HEK293 (cell line): ENCODE measurements around the gene ZNF446.

ENCODE experiments used
- CTCF ChIA-PET: fragments of 350-600 bp; formaldehyde crosslinking; extraction: SDS; loops from one replicate; lab custom pipeline; 2021; ENCODE audit warnings: antibody characterized with exemption; lab: Yijun Ruan, JAX
- POLR2A ChIA-PET: fragments of 300-600 bp; formaldehyde crosslinking; extraction: SDS; loops from one replicate; lab custom pipeline; 2020; ENCODE audit warnings: antibody characterized with exemption, inconsistent platforms; lab: Yijun Ruan, JAX
- H3K27ac ChIP-seq: fragments of 200-500 bp; sonication (Bioruptor generic); 2 replicates; pipeline ENCODE4 v1.5.1; 2014; ENCODE audit warnings: low read depth, low read length, control low read depth, inconsistent platforms; ENCODE audit errors: extremely low read depth
- H3K36me3 ChIP-seq, 2 experiments: fragments of 200-500 bp in 1 of 2; sonication (Bioruptor generic) in 1 of 2; 1 replicate in 1 of 2; 2 replicates in 1 of 2; pipeline ENCODE4 v1.5.1; 2014 to 2017; ENCODE audit warnings: inconsistent platforms in 2 of 2, low read length in 2 of 2; ENCODE audit not compliant: control insufficient read depth in 2 of 2, insufficient read depth in 1 of 2
- H3K4me1 ChIP-seq: fragments of 200-500 bp; sonication (Bioruptor generic); 2 replicates; pipeline ENCODE4 v1.5.1; 2014; ENCODE audit warnings: mild to moderate bottlenecking, low read length, inconsistent platforms; ENCODE audit not compliant: control insufficient read depth, insufficient read depth
- H3K4me3 ChIP-seq: 2 replicates; pipeline ENCODE4 v1.5.1; 2011; ENCODE audit warnings: low read depth, mild to moderate bottlenecking, control low read depth, low read length, moderate library complexity
- H3K9me3 ChIP-seq: fragments of 200-500 bp; sonication (Bioruptor generic); 2 replicates; pipeline ENCODE4 v1.5.1; 2014; ENCODE audit warnings: low read depth, low read length, inconsistent platforms; ENCODE audit not compliant: control insufficient read depth, insufficient read depth
- HOXD13 ChIP-seq: sonication (generic); formaldehyde crosslinking; IDR thresholded peaks from 2 replicates; pipeline ENCODE4 v1.8.0; 2022; ENCODE audit warnings: missing genetic modification reagents, borderline replicate concordance
- KLF10 ChIP-seq: fragments of 450-650 bp; IDR thresholded peaks from 2 replicates; pipeline ENCODE4 v1.5.1; 2018; ENCODE audit warnings: missing biosample characterization, mild to moderate bottlenecking, missing genetic modification characterization
- SP7 ChIP-seq: fragments of 450-650 bp; formaldehyde crosslinking; IDR thresholded peaks from 2 replicates; pipeline ENCODE4 v1.5.1; 2016; ENCODE audit warnings: missing biosample characterization, missing genetic modification characterization
- ZNF133 ChIP-seq: fragments of 450-650 bp; formaldehyde crosslinking; IDR thresholded peaks from 2 replicates; pipeline ENCODE4 v1.5.1; 2016; ENCODE audit warnings: missing biosample characterization, missing genetic modification characterization
- ZNF155 ChIP-seq: fragments of 450-650 bp; formaldehyde crosslinking; IDR thresholded peaks from 2 replicates; pipeline ENCODE4 v1.5.1; 2016; ENCODE audit warnings: missing biosample characterization, missing genetic modification characterization
- ZNF175 ChIP-seq: fragments of 450-650 bp; formaldehyde crosslinking; IDR thresholded peaks from 2 replicates; pipeline ENCODE4 v1.5.1; 2016; ENCODE audit warnings: missing biosample characterization, missing genetic modification characterization
- ZNF18 ChIP-seq: fragments of 450-650 bp; formaldehyde crosslinking; IDR thresholded peaks from 2 replicates; pipeline ENCODE4 v1.5.1; 2016; ENCODE audit warnings: missing biosample characterization, missing genetic modification characterization
- ZNF354C ChIP-seq: fragments of 450-650 bp; formaldehyde crosslinking; IDR thresholded peaks from 2 replicates; pipeline ENCODE4 v1.5.1; 2016; ENCODE audit warnings: missing biosample characterization, missing genetic modification characterization, low read depth, borderline replicate concordance
- ZNF518A ChIP-seq: fragments of 450-650 bp; formaldehyde crosslinking; conservative IDR thresholded peaks from 2 replicates; pipeline ENCODE4 v1.5.1; 2016; ENCODE audit warnings: low read depth, missing biosample characterization, missing genetic modification characterization
- ZNF548 ChIP-seq: fragments of 450-650 bp; formaldehyde crosslinking; IDR thresholded peaks from 2 replicates; pipeline ENCODE4 v1.5.1; 2016; ENCODE audit warnings: missing biosample characterization, missing genetic modification characterization
- ZNF658 ChIP-seq: fragments of 450-650 bp; formaldehyde crosslinking; IDR thresholded peaks from 2 replicates; pipeline ENCODE4; 2016; ENCODE audit warnings: missing biosample characterization, missing genetic modification characterization
- ZNF664 ChIP-seq: fragments of 450-650 bp; formaldehyde crosslinking; IDR thresholded peaks from 2 replicates; pipeline ENCODE4 v1.5.1; 2016; ENCODE audit warnings: missing biosample characterization, missing genetic modification characterization
- ZNF830 ChIP-seq: fragments of 450-650 bp; IDR thresholded peaks from 2 replicates; pipeline ENCODE4 v1.5.0; 2018; ENCODE audit warnings: missing biosample characterization, missing genetic modification characterization, low read depth, mild to moderate bottlenecking, moderate library complexity

ZNF446 gene

GRCh38 chr19:58471736-58472135 is 4.4 kb upstream of the ZNF446 start:
- TF ChIP-seq ZNF664 (tag by site-specific recombination) (no peak), ZNF658 (tag by site-specific recombination) (no peak), ZNF830 (tag by site-specific recombination) (no peak), ZNF175 (no peak), ZNF548 (tag by site-specific recombination) (no peak), ZNF518A (no peak), KLF10 (tag by site-specific recombination) (no peak)
- TF ChIP-seq, all 188 proteins: peak for 0
- Histone ChIP-seq H3K4me3 (no peak overlapping the region), H3K9me3 (no peaks in the 10 kb centered on the region), H3K4me1 (peaks cover 7% of the 10 kb centered on the region), H3K27ac (no peak overlapping the region), H3K36me3 (peaks cover 9 to 50% of the 10 kb centered on the region in 2 experiments; a peak in 2 of 3 replicates)
- CTCF ChIA-PET: no interaction called here
- POLR2A ChIA-PET: no interaction called here

GRCh38 chr19:58473775-58474174 is 2.4 kb upstream of the ZNF446 start:
- ChIA-PET POLR2A (interaction anchor here (0.7 to 2.5 kb wide), 3 partner anchors 23 to 80 kb away, joined by 3 to 9 read pairs (median 4); partner anchors contain the start of genes ZNF324B and ZNF584), CTCF (interaction anchor here (1.8 kb wide), 1 partner anchor 46 kb away, joined by 10 read pairs; the partner anchor contains the start of gene ZBTB45)
- Histone ChIP-seq H3K4me1 (peaks cover 7% of the 10 kb centered on the region; the same call in 1 of the 2 replicates), H3K36me3 (peaks cover 13 to 60% of the 10 kb centered on the region in 2 experiments), H3K9me3 (no peaks in the 10 kb centered on the region), H3K27ac (no peak overlapping the region), H3K4me3 (no peak overlapping the region)
- TF ChIP-seq ZNF354C (no peak), ZNF18 (tag by site-specific recombination) (no peak), HOXD13 (CRISPR knock-in tag) (0 out of 2 replicates have a peak, but pooled peaks have one; percentile 5), SP7 (no peak)

- CTCF ChIA-PET: interaction anchor here (1.8 to 2.2 kb wide), 2 partner anchors 45 kb away, joined by 6 to 10 read pairs; partner anchors contain the start of gene ZBTB45
- H3K4me1 ChIP-seq: peaks cover 7% of the 10 kb centered on the region; the same call in 1 of the 2 replicates
- H3K27ac ChIP-seq: peak overlapping the region; percentile 69
- POLR2A ChIA-PET: interaction anchor here (0.7 to 2.5 kb wide), 6 partner anchors 23 to 196 kb away, joined by 4 to 11 read pairs (median 8); partner anchors contain the start of genes ZBTB45, ZNF324B, ZNF497 and ZNF584
- H3K9me3 ChIP-seq: no peaks in the 10 kb centered on the region
- no peak overlapping the region for H3K4me3 ChIP-seq
- TF ChIP-seq ZNF155 (no peak), ZNF133 (no peak)
- H3K36me3 ChIP-seq: peaks cover 13 to 61% of the 10 kb centered on the region in 2 experiments
Measured at GRCh38 chr19:58474291-58474996, 1.7 kb upstream of the ZNF446 start.
